Activated T-cell treated with anti-CD3 and anti-CD28 coated beads, Interleukin-2, amount 50 U/mL, for 48 hours (primary cell): ENCODE results near the gene CALHM2.
A peak's percentile ranks its signal among the peaks of the same experiment; 100 is the strongest.
"Not testable (repeated sequence)": the region's sequence is repeated elsewhere in the genome, so short reads cannot be mapped to it uniquely, and the experiment has no call there.

Source experiments
- DNase-seq, 2 experiments: peaks; one replicate each; pipeline ENCODE4 v3.0.0-alpha.2; 2020

The CALHM2 gene, protein sequence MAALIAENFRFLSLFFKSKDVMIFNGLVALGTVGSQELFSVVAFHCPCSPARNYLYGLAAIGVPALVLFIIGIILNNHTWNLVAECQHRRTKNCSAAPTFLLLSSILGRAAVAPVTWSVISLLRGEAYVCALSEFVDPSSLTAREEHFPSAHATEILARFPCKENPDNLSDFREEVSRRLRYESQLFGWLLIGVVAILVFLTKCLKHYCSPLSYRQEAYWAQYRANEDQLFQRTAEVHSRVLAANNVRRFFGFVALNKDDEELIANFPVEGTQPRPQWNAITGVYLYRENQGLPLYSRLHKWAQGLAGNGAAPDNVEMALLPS

GRCh38 chr10:103451831-103452505 is at the start of gene CALHM2:
CALHM2 (minus strand) TSS chr10:103452370; CDS start chr10:103449941, 2,429 bp downstream.
- peak; percentile 72 to 75 for DNase-seq

DNA sequence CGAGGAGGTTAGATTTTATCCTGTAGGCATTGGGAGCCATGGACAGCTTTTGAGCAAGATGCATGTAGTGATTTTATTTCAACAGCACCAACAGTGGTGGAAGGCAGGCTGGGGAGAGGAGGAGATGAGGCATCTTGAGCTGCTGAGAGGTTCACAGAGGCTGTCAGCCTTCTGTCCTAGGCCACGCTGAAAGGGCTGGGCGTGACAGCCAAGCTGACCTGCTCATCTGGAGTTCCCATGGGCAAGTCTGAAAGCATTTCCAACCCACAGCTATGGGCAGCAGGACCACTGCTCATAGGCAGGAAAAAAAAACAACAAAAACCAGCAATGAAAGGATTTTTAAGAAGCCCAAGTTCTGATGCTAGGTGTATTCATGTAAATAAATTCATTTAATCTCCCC is 49.0 kb upstream of the CALHM2 start:
- DNase-seq = no peak

DNA sequence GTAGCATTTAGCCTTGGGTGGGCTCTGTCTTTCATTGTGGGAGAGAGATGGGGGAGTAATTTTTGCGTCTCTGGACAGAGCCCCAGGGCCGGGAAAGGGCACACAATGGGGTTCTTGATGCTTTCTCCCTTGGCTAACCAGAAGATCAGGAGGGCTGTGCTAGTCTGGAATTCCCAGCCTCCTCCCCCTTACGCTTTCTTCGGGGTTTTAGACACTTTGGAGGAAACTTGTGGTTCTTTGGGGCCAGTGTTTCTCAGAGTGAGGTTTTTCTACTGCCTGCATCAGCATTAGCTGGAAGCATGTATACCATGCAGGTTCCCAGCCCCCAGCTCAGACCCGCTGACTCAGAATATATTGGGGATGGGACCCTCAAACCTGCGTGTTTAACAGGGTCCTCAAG is 48.3 kb upstream of the CALHM2 start:
- no peak for DNase-seq

DNA sequence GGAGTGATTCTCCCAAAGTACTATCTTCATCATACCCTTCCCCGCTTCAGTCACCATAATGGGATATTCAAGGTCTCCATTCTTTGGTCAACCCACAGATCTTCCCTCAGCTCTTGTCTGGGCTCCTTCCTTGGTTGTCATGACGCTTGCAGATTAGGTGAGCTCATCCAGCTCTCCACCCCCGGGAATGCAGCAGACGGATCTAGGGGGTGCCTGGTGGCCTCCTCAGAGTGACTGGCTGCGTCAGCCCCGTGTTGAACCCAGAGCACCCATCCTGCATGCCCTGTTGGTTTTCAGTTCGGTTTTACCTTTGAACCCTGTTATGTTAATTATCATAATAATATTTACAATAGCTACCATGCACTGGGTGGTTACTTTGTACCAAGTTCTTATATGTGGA is 47.7 kb upstream of the CALHM2 start:
- no peak for DNase-seq

DNA sequence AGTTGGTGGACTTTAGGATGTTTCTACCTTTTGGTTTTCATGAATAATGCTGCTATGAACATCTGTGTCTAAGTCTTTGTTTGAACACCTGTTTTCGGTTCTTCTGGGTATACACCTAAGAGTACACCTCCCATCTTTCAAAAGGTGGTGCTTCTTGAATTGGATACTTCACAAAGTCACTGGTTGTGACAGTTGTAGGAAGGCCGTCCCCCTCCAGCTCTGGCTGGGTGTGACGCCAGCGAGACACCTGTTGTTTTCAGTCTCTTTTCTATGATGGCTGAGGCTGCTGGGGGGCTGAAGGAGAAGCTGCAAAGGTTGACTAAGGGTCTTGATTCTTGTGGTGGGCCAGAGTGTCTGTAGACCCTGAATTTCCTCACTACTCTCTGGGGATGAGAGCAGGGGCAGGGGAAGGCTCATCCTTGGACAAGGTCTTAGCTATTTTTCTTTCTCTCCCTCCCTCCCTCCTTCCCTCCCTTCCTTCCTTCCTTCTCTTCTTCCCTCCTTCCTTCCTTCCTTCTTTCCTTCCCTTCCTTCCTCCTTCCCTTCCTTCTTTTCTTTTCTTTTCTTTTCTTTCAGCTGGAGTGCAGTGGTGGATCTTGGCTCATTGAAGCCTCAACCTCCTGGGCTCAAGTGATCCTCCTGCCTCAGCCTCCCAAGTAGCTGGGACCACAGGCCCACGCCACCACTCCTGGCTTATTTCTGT is 46.9 kb upstream of the CALHM2 start:
- DNase-seq = no peak

- no peak for DNase-seq
Measured at GRCh38 chr10:103497161-103497915, 45.2 kb upstream of the CALHM2 start.

DNA sequence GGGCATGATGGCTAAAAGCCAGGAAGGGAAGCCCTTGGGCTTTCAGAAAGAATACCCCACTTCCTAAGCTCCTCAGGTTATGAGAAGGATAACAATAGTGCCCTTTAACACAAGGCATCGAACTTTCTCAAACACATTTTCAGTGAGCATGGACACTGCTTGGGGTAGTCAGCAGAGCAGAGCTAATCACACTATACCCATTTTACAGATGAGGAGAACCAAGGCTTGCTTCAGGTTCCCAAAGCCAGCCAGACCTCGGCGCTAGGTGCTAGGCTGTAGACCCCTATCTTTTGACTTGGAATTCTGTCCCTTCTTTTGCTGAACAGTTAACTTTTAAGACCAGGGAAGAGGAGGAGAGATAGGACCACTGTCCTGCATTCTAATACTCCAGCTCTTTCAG is 43.2 kb upstream of the CALHM2 start:
- DNase-seq = no peak

DNA sequence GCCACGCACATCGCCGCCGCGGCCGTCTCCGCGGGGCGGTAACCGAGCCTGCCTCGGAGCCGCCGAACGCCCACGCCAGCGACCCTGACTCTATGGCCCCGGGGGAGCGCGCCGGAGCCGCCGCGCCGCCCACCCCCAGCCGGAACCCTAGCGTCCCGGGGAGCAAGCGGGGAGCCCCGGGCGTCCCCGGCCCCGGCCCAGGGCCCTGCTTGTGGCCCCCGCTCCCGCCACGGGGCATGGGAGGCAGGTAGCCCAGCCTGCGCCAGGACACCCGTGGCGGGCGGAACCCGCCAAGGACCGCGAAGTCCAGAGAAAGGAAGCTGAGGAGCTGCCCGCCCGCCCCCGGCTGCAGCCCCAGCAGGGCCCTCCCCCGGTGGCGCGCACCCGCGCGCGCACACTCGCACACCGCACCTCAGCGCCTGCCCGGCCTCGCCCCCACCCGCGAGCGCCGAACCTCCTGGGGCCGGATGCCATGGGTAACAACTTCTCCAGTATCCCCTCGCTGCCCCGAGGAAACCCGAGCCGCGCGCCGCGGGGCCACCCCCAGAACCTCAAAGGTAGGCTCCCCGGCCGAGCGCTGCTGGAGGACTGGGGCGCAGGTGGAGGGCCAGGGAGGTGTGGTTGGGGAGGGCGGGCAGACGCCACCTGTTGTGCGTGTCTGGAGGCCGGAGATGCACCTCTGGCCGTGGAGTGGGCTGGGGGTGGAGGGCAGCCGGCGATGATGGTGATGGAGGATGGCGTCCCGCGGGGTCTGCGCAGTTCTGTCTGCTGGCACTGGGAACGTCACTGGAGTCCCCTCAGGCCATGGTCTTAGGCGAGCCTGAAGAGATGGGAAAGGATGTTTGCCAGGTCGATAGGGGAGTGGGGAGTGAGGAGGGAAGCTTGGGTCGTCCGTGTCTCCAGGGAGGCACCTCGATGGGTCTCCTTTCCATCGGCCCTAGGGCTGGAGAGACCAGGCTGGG is 42.0 kb upstream of the CALHM2 start:
- peak in 1 of 2 experiments; percentile 42 for DNase-seq

DNA sequence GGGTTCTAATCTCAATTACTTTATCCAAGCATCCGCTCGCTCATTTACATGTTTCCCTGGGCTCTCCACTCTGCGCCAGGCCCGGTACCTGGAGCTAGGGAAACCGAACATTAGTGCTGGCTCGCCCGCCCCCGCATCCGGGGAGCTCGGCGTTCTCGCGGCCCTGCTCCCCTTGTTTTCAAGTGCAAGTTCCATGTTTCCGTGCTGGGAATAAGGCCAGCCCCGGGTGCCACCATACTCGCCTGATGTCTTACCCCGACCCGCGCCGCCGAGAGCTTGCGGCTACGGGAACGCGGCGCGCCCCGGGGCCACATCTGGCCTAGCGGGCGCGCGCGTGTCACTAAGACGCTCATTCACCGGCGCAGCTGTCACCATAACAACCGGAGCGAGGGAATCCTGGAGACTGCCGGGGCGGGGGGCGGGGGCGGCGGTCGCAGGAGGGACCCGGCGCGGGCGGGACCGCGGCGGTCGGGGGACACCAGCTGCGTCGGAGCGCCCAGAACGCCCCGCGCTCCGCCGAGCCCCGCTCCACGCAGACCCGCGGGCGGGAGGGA is 41.3 kb upstream of the CALHM2 start, which contains the start of gene NEURL1:
TSS of gene NEURL1 (plus strand) at position 344 of the 554 bp plus-strand sequence. CDS start 683 bp downstream, outside the sequence.
- DNase-seq = peak in 1 of 2 experiments; percentile 50

DNA sequence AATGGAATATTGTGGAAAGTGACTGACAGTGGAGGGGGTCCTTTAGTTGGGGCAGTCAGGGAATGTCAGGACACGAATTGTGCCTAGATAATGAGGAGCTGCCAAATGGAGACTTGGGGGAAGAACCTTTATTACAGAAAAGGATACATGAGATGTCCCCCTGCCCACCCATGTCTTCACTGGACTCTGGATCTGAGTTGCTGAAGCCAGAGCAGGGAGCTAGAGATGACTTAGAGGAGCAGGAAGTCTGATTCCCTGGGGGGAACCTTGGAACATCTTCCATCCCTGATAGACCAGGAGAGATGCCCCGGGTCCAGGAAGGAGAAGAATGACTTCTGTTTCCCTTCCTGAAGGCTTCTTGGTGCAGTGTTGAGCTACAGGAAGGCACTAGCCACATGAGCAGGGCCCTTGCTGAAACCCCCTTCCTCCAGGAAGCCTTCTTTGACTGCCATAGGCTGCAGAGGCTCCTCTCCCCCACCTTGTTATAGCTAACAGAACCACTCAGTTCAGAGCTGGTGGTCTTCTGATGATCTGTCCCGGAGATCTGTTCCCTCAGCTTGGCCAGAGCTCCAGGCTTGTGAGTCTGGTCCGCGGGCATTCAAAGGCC is 40.6 kb upstream of the CALHM2 start:
- no peak for DNase-seq

GRCh38 chr10:103491729-103492364 is 39.7 kb upstream of the CALHM2 start:
- DNase-seq = no peak

GRCh38 chr10:103490986-103491314 is 38.8 kb upstream of the CALHM2 start:
- no peak for DNase-seq

DNA sequence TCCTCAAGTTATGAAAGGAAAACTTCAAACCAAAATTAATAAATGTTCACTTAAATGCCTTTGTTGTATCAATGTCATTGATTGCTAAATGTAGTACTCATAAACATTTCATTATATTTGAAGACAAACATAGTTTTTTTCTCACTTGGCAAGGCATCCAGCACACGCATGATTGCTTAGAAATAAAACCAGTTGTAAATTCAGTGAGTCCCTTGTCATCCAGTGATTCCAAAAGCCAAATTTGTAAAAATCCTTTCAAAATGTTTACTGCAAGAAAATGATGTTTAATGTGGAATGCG is 35.2 kb upstream of the CALHM2 start:
- DNase-seq = no peak

DNA sequence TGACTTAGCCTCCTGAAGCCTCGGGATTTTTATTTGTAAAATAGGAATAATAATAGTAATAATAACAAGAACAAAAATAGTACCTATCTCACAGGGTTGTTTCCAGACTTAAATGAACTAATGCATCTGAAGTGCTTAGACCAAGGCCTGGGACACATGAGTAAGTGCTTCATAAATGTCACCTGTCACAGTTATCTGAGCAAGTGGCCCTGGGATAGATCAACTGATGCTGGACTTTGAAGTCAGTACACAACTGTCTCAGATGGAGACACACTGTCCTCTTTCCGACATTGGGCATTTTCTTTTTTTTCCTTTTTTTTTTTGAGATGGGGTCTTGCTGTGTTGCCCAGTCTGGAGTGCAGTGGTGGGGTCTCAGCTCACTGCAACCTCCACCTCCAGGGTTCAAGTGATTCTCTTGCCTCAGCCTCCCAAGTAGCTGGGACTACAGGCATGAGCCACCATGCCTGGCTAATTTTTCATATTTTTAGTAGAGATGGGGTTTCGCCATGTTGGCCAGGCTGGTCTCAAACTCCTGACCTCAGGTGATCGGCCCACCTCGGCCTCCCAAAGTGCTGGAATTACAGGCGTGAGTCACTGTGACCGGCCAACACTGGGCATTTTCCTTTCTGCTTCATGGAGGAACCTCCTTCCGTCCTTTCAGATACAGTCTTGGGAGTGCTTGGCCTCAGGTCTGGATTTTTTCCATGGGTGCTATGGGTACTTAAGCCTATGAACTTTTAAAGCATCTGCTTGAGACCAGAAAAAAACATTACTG is 34.7 kb upstream of the CALHM2 start:
- DNase-seq = not testable (repeated sequence)

GRCh38 chr10:103481974-103482531 is 29.9 kb upstream of the CALHM2 start:
- DNase-seq = no peak

DNA sequence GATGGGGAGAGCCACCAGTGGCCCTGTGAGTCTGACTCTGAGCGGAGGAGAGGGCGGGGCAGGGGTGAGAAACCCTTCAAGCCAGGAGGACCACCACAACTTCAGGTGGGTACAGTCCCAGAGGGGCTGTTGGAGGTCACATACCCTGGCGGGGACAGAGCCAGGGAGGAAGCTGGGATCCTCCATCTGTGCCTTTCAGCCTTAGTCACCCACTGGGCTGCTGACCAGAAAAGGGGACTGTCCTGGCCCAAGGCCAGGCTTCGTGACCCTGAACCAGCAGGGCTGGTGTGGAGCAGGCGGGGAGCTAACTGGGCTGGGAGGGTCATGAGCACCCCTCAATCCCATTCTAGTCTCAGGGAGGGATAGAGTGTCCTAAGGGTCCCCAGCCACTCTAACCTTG is 28.4 kb upstream of the CALHM2 start:
- DNase-seq = no peak

DNA sequence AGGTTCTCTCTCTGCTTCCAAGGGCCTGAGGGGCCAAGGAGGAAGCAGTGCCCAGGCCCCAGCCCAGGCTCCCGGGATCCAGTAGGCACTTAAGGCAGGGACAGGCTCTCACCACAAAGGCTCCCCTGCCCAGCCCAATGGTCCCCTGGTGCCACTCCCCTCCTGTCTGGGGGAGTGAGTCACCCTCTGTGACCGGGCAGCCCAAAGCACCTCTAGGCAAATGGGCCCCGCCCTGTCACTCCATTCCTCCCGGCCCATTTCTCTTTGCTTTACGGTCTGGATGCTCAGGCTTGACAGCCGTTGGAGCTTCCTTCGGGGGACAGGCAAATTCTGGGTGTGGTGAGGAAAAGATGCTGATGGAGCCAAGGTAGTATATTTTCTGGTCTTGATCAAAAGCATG is 27.0 kb upstream of the CALHM2 start, which contains the start of gene CALHM3:
TSS of gene CALHM3 (minus strand) at position 106 of the 400 bp plus-strand sequence. CDS start 208 bp downstream, outside the sequence.
- no peak for DNase-seq

DNA sequence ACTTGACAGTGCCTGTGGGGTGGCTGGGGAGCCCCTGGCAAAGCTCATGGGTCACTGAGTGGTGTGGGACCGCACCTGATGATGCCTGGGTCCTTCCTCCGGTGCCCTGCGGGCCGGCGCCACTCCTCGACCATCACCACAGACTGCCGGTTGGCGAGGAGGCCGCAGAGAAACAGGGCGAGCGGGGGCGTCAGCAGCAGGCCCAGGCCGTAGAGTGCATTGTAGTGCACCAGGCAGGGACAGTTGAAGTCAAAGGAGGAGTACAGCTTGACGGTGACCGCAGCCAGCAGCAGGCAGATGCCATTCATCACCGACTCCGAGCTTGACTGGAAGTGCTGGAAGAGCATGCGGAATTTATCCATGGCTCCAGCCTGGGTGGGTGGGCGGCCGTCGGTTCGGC is 26.5 kb upstream of the CALHM2 start:
- no peak for DNase-seq

DNA sequence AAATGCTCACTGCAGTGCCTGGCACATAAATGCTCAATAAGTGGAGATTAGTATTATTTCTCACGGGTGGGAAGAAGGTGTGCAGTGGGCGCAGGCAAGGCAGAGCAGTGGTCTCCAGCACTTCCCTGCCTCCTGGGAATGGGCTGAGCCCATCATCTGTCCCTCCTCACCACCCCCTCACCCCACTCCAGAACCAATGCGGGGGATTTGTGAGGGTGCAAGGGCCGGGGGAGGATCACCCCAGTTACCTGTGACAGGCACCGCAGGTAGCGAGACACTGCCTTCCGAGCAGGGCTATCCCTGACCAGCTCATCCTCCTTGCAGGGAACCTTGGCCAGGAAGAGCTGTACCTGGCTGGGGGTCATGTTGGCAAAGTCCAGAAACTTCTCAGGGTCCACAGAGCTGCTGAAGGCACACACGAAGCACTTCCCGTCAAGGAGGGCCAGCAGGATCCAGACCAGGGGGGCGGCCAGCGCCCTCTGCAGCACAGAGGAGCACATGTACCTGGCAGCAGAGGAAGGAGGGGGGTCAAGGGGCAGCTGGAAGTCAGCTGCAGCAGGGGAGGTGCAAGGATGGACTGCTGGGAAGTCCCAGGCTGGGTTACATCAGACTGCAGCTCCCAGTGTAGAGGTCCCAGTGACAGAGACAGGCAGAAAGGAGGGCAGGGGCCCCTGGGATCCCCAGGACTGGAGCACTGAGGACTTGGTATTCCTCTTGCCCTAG is 24.0 kb upstream of the CALHM2 start:
- DNase-seq = no peak
